ENCODE measurements around the gene TRIO.

DNA sequence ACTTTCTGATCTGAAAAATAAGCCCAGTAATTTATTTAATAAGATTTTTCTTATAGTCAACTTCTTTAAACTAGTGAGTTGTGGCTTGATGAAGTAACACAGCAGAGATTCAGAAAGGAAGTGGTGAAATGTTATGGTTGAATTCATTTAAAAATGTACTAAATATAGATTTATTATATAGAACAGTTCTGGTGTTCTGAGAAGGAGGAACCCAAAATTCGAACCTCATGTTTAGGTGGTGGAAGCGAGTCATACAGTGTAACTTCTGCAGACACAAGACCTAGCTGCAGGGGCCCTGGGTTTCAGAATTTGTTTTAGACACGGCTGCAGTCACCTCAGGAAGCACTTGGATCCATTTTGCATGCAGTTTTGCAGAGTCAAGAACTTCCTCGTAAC, 188.2 kb downstream of the TRIO start:
- TF ChIP-seq POLR2AphosphoS5 (IDR thresholded peaks at IDR 0.05; ENCODE audit: low read depth, low read length) (no peak), FOSL1 (IDR thresholded peaks at IDR 0.05; ENCODE audit: low read depth) (no peak), POLR2A (IDR thresholded peaks at IDR 0.05; ENCODE audit: borderline replicate concordance, extremely low read depth, insufficient read depth, insufficient read length) (no peak), JUND (IDR thresholded peaks at IDR 0.05) (no peak), EZH2phosphoT487 (IDR thresholded peaks at IDR 0.05; ENCODE audit: borderline replicate concordance) (no peak)
- TF ChIP-seq, protein P1, sequence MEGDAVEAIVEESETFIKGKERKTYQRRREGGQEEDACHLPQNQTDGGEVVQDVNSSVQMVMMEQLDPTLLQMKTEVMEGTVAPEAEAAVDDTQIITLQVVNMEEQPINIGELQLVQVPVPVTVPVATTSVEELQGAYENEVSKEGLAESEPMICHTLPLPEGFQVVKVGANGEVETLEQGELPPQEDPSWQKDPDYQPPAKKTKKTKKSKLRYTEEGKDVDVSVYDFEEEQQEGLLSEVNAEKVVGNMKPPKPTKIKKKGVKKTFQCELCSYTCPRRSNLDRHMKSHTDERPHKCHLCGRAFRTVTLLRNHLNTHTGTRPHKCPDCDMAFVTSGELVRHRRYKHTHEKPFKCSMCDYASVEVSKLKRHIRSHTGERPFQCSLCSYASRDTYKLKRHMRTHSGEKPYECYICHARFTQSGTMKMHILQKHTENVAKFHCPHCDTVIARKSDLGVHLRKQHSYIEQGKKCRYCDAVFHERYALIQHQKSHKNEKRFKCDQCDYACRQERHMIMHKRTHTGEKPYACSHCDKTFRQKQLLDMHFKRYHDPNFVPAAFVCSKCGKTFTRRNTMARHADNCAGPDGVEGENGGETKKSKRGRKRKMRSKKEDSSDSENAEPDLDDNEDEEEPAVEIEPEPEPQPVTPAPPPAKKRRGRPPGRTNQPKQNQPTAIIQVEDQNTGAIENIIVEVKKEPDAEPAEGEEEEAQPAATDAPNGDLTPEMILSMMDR (IDR thresholded peaks at IDR 0.05 in 2 of 3, conservative IDR thresholded peaks at IDR 0.05 in 1 of 3; ENCODE audit: borderline replicate concordance in 1 of 3, insufficient read depth in 1 of 3, low read depth in 2 of 3, low read length in 2 of 3), result no peak
- TF ChIP-seq, protein P2, sequence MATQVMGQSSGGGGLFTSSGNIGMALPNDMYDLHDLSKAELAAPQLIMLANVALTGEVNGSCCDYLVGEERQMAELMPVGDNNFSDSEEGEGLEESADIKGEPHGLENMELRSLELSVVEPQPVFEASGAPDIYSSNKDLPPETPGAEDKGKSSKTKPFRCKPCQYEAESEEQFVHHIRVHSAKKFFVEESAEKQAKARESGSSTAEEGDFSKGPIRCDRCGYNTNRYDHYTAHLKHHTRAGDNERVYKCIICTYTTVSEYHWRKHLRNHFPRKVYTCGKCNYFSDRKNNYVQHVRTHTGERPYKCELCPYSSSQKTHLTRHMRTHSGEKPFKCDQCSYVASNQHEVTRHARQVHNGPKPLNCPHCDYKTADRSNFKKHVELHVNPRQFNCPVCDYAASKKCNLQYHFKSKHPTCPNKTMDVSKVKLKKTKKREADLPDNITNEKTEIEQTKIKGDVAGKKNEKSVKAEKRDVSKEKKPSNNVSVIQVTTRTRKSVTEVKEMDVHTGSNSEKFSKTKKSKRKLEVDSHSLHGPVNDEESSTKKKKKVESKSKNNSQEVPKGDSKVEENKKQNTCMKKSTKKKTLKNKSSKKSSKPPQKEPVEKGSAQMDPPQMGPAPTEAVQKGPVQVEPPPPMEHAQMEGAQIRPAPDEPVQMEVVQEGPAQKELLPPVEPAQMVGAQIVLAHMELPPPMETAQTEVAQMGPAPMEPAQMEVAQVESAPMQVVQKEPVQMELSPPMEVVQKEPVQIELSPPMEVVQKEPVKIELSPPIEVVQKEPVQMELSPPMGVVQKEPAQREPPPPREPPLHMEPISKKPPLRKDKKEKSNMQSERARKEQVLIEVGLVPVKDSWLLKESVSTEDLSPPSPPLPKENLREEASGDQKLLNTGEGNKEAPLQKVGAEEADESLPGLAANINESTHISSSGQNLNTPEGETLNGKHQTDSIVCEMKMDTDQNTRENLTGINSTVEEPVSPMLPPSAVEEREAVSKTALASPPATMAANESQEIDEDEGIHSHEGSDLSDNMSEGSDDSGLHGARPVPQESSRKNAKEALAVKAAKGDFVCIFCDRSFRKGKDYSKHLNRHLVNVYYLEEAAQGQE (IDR thresholded peaks at IDR 0.05; ENCODE audit: low read depth), result no peak

All from HCT116 (cell line).